PC-3 (cell line): Measurements from ENCODE around the gene BACH2. TPM values are rescaled to one million over a fixed set of nuclear protein-coding genes. Genes with fewer than 3 reads are reported as not detected.

Experiments used
- ATAC-seq: fragments of 200-7000 bp; cut with Tn5 transposase; 2 replicates; pipeline ENCODE4 v1.9.1; 2020; ENCODE audit warnings: mild to moderate bottlenecking, moderate library complexity
- BruUV-seq: library from RNA; stranded (reverse); fragments of 400-500 nt; replicated peaks from 2 replicates; lab custom pipeline; 2021; lab: Mats Ljungman, UMichigan
- CTCF ChIA-PET: fragments of 300-600 bp; sonication (Branson Sonifier 250); formaldehyde crosslinking; loops from one replicate; lab custom pipeline; 2022; ENCODE audit warnings: antibody characterized with exemption; lab: Charles Lee
- POLR2A ChIA-PET: fragments of 300-600 bp; sonication (Branson Sonifier 250); formaldehyde crosslinking; loops from one replicate; lab custom pipeline; 2022; ENCODE audit warnings: antibody characterized with exemption; ENCODE audit not compliant: unreplicated experiment; lab: Charles Lee
- DNase-seq: peaks from one replicate; pipeline ENCODE4 v3.0.0-alpha.2; 2015
- H2AFZ ChIP-seq: fragments of 300-600 bp; sonication (generic); 2 replicates; pipeline ENCODE4 v1.6.0; 2016; ENCODE audit warnings: antibody characterized with exemption, low read length
- H3F3A ChIP-seq: fragments of 300-600 bp; sonication (generic); one replicate; pipeline ENCODE4 v1.6.0; 2017; ENCODE audit warnings: antibody characterized with exemption, low read length, control low read depth, mild to moderate bottlenecking; ENCODE audit not compliant: unreplicated experiment
- H3K27ac ChIP-seq: fragments of 300-600 bp; sonication (generic); 2 replicates; pipeline ENCODE4 v1.5.1; 2016; ENCODE audit warnings: mild to moderate bottlenecking, low read length
- H3K27me3 ChIP-seq: fragments of 300-600 bp; sonication (generic); 2 replicates; pipeline ENCODE4 v1.6.1; 2016; ENCODE audit warnings: low read length, mixed read lengths
- H3K36me3 ChIP-seq: fragments of 300-600 bp; sonication (generic); 2 replicates; pipeline ENCODE4 v1.6.1; 2016; ENCODE audit warnings: low read depth, mixed run types, low read length, mixed read lengths
- H3K4me1 ChIP-seq: fragments of 300-600 bp; sonication (generic); 2 replicates; pipeline ENCODE4 v1.5.1; 2016; ENCODE audit warnings: low read length; ENCODE audit not compliant: insufficient read depth
- H3K4me2 ChIP-seq: fragments of 300-600 bp; sonication (generic); 2 replicates; pipeline ENCODE4 v1.6.0; 2016; ENCODE audit warnings: low read length
- H3K4me3 ChIP-seq: fragments of 300-600 bp; sonication (generic); 2 replicates; pipeline ENCODE4 v1.5.1; 2016; ENCODE audit warnings: mild to moderate bottlenecking, low read length, mixed read lengths
- H3K79me2 ChIP-seq: fragments of 300-600 bp; sonication (generic); 2 replicates; pipeline ENCODE4 v1.6.1; 2017; ENCODE audit warnings: low read length, mixed read lengths
- H3K9ac ChIP-seq: fragments of 300-600 bp; sonication (generic); 2 replicates; pipeline ENCODE4 v1.6.0; 2016; ENCODE audit warnings: mild to moderate bottlenecking, low read length
- H3K9me2 ChIP-seq: fragments of 300-600 bp; sonication (generic); replicated peaks from 2 replicates; pipeline ENCODE4 v1.6.1; 2016; ENCODE audit warnings: mixed run types, low read length, mixed read lengths
- H3K9me3 ChIP-seq: fragments of 300-600 bp; sonication (generic); 2 replicates; pipeline ENCODE4 v1.6.1; 2016; ENCODE audit warnings: low read length, mixed read lengths
- H4K20me1 ChIP-seq: fragments of 300-600 bp; sonication (generic); 2 replicates; pipeline ENCODE4 v1.6.1; 2016; ENCODE audit warnings: low read length, mixed read lengths
- CTCF ChIP-seq: fragments of 300-600 bp; sonication (generic); conservative IDR thresholded peaks from 2 replicates; pipeline ENCODE4 v1.5.1; 2017; ENCODE audit warnings: antibody characterized with exemption, low read depth, mild to moderate bottlenecking, low read length
- EZH2 ChIP-seq: fragments of 300-600 bp; sonication (generic); IDR thresholded peaks from one replicate; pipeline ENCODE4 v1.6.1; 2017; ENCODE audit warnings: antibody characterized with exemption, mild to moderate bottlenecking, low read length; ENCODE audit not compliant: unreplicated experiment
- EZH2phosphoT487 ChIP-seq: fragments of 300-600 bp; sonication (generic); IDR thresholded peaks from 2 replicates; pipeline ENCODE4 v1.6.1; 2018; ENCODE audit warnings: mild to moderate bottlenecking, antibody characterized with exemption, low read length, borderline replicate concordance
- intact Hi-C: fragments of 100-400 bp; cut with micrococcal nuclease; formaldehyde crosslinking; loops from 2 replicates; pipeline ENCODE4 v1.9.0; 2023
- total RNA-seq: library from RNA; depleted of rRNA; stranded (reverse); fragments of >200 nt; gene quantifications from 2 replicates; pipeline ENCODE4 v1.2.3, GENCODE V29; 2014

The BACH2 gene
- total RNA-seq, 1 experiment from 2014 or later = 7.0 TPM

DNA sequence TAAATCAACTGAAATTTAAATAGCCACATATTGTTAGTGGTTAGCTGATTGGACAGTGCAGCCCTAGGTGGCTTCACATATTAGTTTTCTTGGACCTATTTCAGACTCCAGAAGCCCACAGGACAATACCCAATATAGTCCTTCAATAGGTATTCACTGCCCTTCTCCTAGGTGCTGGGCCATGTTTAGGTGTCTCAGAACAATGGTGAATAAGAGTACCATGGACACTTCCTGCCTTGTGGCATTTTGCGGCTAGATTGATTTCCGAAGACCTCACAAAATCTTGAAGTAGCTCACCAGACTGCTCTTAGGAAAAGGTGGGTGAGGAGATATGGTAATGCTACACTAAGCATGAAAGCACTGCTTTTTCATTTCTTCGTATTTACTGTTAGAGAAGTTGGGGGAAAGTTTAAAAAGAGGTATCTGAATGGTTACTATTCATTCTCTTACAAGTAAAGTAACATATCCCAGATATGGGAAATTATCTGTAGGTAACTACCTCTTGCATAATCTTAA lies 203.0 kb downstream of the BACH2 start:
- Histone ChIP-seq H3K27ac (no peak overlapping the region), H3K79me2 (no peaks in the 10 kb centered on the region), H3K36me3 (no peaks in the 10 kb centered on the region), H3K9ac (no peak overlapping the region), H3K27me3 (no peaks in the 10 kb centered on the region), H3F3A (no peaks in the 10 kb centered on the region), H3K9me2 (no peaks in the 10 kb centered on the region), H3K9me3 (no peaks in the 10 kb centered on the region), H3K4me2 (no peak overlapping the region), H3K4me3 (no peak overlapping the region), H3K4me1 (peaks cover 15% of the 10 kb centered on the region), H4K20me1 (no peaks in the 10 kb centered on the region), H2AFZ (no peak overlapping the region)
- ATAC-seq (no peak), DNase-seq (no peak)
- intact Hi-C loops = loop anchor here (10.0 kb wide), 1 partner anchor 301 kb away; no protein-coding TSS in a partner anchor
- CTCF ChIA-PET = no interaction called here
- BruUV-seq = no TSS peak
- no peak for TF ChIP-seq CTCF
- TF ChIP-seq EZH2phosphoT487 = no peak
- TF ChIP-seq EZH2 = no peak
- POLR2A ChIA-PET = no interaction called here

DNA sequence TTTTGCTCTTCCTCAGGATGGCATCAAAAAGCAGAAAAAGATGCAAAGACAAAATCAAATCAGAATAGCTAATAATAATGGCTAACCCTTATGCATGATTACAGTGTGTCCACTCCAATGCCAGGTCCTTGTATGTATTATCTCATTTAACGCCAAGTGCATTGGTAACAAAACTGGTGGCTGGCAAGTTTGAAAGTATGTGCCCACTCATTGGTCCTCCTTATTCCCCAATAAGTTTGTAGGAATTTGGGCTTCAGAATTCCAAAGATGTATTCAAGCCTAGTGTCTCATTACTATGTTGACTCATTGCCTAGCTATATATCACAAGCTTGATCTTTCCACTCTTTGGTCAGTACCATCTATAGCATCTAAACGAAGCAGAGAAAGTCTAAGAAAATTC lies 205.8 kb downstream of the BACH2 start:
- Histone ChIP-seq H3K4me2 (no peak overlapping the region), H3K36me3 (no peaks in the 10 kb centered on the region), H4K20me1 (no peaks in the 10 kb centered on the region), H3K9me3 (no peaks in the 10 kb centered on the region), H3K9me2 (no peaks in the 10 kb centered on the region), H3F3A (peaks cover 7% of the 10 kb centered on the region), H3K9ac (no peak overlapping the region), H2AFZ (no peak overlapping the region), H3K79me2 (no peaks in the 10 kb centered on the region), H3K4me3 (no peak overlapping the region), H3K27ac (no peak overlapping the region), H3K4me1 (peaks cover 28% of the 10 kb centered on the region), H3K27me3 (no peaks in the 10 kb centered on the region)
- intact Hi-C loops = loop anchor here (10.0 kb wide), 1 partner anchor 304 kb away; no protein-coding TSS in a partner anchor
- no peak for ATAC-seq
- TF ChIP-seq EZH2phosphoT487 (no peak), CTCF (no peak), EZH2 (no peak)
- no TSS peak for BruUV-seq
- CTCF ChIA-PET = no interaction called here
- no peak for DNase-seq
- POLR2A ChIA-PET = no interaction called here

DNA sequence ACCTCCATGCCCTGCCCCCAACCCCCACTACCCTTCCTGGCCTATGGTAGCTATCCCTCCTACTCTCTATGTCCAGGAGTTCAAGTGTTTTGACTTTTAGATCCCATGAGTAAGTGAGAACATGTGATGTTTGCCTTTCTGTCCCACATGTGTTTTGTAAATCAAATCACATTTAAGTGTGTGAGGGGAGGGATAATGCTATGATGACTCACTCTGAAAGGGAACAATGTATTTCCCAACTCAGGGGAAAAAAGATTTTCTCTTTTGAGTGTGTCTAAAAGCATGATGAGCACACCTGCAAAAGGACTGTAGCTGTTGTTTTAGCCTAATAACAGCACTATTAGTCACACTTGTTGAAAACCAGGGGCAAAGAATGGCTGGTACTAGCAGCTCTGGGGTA lies 208.6 kb downstream of the BACH2 start:
- Histone ChIP-seq H3K4me2 (0 out of 2 replicates have a peak overlapping the region, but pooled peaks have one; percentile 9), H3K79me2 (no peaks in the 10 kb centered on the region), H3K4me1 (peaks cover 29% of the 10 kb centered on the region), H3K4me3 (no peak overlapping the region), H3F3A (peaks cover 7% of the 10 kb centered on the region), H3K9me2 (no peaks in the 10 kb centered on the region), H2AFZ (no peak overlapping the region), H3K9ac (peak overlapping the region; percentile 31), H3K9me3 (no peaks in the 10 kb centered on the region), H3K27me3 (no peaks in the 10 kb centered on the region), H4K20me1 (no peaks in the 10 kb centered on the region), H3K36me3 (no peaks in the 10 kb centered on the region), H3K27ac (peak overlapping the region; percentile 78)
- intact Hi-C loops = loop anchor here (5.0 to 10.0 kb wide), 2 partner anchors 146 to 197 kb away; no protein-coding TSS in a partner anchor
- ChIA-PET POLR2A (no interaction called here), CTCF (no interaction called here)
- DNase-seq = peak; percentile 75
- peak; percentile 45 for ATAC-seq
- no peak for TF ChIP-seq EZH2phosphoT487
- no peak for TF ChIP-seq EZH2
- TF ChIP-seq CTCF = no peak
- no TSS peak for BruUV-seq
